SJCRH30 (cell line): ENCODE results near the gene ASTN2. TPM values are rescaled to one million over a fixed set of nuclear protein-coding genes. Genes with fewer than 3 reads are reported as not detected.

Experiments used
- DNase-seq, 2 experiments: peaks; one replicate each; pipeline ENCODE4 v3.0.0-alpha.2; 2015 to 2020
- H3K27ac ChIP-seq: fragments of 250-450 bp; sonication (Bioruptor Pico); 2 replicates; pipeline ENCODE4 v1.5.1; 2020; ENCODE audit warnings: mild to moderate bottlenecking, moderate library complexity
- H3K27me3 ChIP-seq: fragments of 250-450 bp; sonication (Bioruptor Pico); 2 replicates; pipeline ENCODE4 v1.5.1; 2020; ENCODE audit warnings: mild to moderate bottlenecking, moderate library complexity
- H3K36me3 ChIP-seq: fragments of 250-450 bp; sonication (Bioruptor Pico); 2 replicates; pipeline ENCODE4 v1.5.1; 2020; ENCODE audit warnings: mild to moderate bottlenecking, moderate library complexity
- H3K4me1 ChIP-seq: fragments of 250-450 bp; sonication (Bioruptor Pico); 2 replicates; pipeline ENCODE4 v1.5.1; 2020; ENCODE audit warnings: mild to moderate bottlenecking, moderate library complexity
- H3K4me3 ChIP-seq: fragments of 250-450 bp; sonication (Bioruptor Pico); 2 replicates; pipeline ENCODE4 v1.5.1; 2020; ENCODE audit warnings: mild to moderate bottlenecking, moderate library complexity
- H3K9me3 ChIP-seq: fragments of 250-450 bp; sonication (Bioruptor Pico); replicated peaks from 2 replicates; pipeline ENCODE4 v1.5.1; 2020; ENCODE audit warnings: mild to moderate bottlenecking, moderate library complexity
- total RNA-seq: library from RNA; depleted of rRNA; stranded (reverse); fragments of >200 nt; shearing (Covaris generic); gene quantifications from 2 replicates; pipeline ENCODE4 v1.2.3, GENCODE V29; 2014

The ASTN2 gene
- total RNA-seq, 1 experiment from 2014 or later = 19.8 TPM

DNA sequence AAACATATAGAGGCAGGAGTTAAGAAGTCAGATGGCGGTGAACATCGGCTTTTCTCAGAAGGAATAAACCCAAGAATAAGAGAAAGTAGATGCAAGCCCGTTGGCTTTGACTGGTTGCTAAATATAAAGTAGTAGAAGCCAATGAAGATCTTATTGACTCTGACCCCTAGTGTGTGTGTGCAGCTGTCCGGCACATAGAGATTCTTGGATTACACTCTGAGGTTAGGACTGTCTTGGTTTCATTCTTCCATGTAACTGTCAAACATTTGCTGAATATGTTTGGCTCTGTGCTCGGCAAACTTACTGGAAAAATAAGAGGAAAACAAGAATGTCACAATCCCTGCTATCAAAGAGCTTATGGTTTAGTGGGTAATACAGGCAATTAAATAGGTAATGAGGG lies 54.9 kb downstream of the ASTN2 start:
- peaks cover 4% of the 10 kb centered on the region; the same call in 1 of the 2 replicates for H3K36me3 ChIP-seq
- no peaks in the 10 kb centered on the region for H3K27me3 ChIP-seq
- no peak overlapping the region for H3K27ac ChIP-seq
- DNase-seq = peak; percentile 17 to 63
- H3K4me3 ChIP-seq = no peak overlapping the region
- H3K4me1 ChIP-seq = peaks cover 7% of the 10 kb centered on the region; the same call in 1 of the 2 replicates
- no peaks in the 10 kb centered on the region for H3K9me3 ChIP-seq

DNA sequence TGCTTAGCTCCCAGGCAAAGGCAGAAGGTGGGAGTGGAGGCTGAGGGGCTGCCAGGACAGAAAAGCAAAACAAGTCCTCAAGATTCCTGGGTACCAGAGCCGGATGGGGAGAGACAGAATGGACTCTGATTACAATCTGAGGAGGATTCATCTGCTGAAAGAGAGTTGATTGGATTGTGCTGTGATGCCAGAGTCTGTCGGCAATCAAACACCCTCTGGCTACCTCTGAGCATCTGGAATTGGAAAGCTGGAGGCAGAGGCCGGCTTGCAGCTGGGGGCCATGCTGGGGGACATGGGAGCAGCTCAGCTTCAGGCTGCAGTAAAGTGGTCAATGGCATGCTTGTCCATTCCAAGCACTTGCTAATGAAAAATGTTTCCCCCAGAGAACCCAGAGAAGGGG lies 59.3 kb downstream of the ASTN2 start:
- Histone ChIP-seq H3K4me3 (no peak overlapping the region), H3K27ac (no peak overlapping the region), H3K36me3 (peaks cover 4% of the 10 kb centered on the region; the same call in 1 of the 2 replicates), H3K9me3 (no peaks in the 10 kb centered on the region), H3K27me3 (no peaks in the 10 kb centered on the region), H3K4me1 (peaks cover 7% of the 10 kb centered on the region; the same call in 1 of the 2 replicates)
- no peak for DNase-seq

DNA sequence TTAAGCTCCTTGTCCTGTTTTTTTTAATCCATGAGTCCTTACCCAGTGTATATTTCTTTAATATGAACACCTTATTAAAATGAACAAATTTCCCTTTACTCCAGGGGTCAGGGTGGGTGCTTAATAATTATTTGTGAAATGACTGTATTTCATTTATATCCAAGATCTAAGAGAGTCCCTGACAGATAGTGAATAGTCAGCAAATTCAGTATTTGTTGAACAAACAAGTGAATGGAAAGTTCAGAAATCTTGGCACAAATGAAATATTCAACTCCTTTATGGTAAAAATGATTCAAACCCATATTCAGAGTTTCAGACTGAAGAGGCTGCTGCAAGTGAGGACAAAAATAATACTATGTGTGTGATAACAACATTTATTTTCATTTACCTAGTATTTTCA lies 59.9 kb downstream of the ASTN2 start:
- H3K9me3 ChIP-seq = no peaks in the 10 kb centered on the region
- DNase-seq = no peak
- no peaks in the 10 kb centered on the region for H3K27me3 ChIP-seq
- H3K4me1 ChIP-seq = peaks cover 5% of the 10 kb centered on the region; the same call in 1 of the 2 replicates
- peaks cover 4% of the 10 kb centered on the region; the same call in 1 of the 2 replicates for H3K36me3 ChIP-seq
- no peak overlapping the region for H3K27ac ChIP-seq
- H3K4me3 ChIP-seq = no peak overlapping the region

DNA sequence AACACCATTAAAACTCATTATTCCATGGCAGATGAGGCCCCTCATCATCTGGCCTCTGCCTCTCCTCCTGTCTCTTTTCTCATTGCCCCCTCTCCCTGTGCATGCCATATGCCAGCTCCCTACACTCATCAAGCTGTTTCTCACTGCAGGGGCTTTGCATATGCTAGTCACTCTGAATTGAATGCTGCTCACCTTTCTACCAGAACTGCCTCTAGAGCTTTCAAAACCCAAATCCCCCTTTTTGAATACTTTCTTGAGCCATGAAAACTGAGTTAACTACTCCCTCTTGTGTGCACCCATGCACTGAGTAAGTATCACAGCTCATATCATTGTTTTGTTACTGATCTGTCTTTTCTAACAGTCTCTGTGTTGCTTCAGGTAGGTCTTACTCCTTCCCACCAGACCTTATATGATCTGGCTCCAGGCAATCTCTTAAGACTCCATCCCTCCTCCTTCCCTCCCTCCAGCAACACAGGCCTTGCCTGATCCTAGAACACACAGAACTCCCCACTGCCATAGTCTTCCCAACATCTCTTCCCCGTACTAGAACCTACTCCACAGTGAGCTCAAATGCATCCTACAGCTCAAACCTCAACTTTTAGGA lies 60.5 kb downstream of the ASTN2 start:
- Histone ChIP-seq H3K4me1 (no peaks in the 10 kb centered on the region), H3K27me3 (no peaks in the 10 kb centered on the region), H3K27ac (no peak overlapping the region), H3K36me3 (peaks cover 4% of the 10 kb centered on the region; the same call in 1 of the 2 replicates), H3K4me3 (no peak overlapping the region), H3K9me3 (no peaks in the 10 kb centered on the region)
- DNase-seq = no peak

DNA sequence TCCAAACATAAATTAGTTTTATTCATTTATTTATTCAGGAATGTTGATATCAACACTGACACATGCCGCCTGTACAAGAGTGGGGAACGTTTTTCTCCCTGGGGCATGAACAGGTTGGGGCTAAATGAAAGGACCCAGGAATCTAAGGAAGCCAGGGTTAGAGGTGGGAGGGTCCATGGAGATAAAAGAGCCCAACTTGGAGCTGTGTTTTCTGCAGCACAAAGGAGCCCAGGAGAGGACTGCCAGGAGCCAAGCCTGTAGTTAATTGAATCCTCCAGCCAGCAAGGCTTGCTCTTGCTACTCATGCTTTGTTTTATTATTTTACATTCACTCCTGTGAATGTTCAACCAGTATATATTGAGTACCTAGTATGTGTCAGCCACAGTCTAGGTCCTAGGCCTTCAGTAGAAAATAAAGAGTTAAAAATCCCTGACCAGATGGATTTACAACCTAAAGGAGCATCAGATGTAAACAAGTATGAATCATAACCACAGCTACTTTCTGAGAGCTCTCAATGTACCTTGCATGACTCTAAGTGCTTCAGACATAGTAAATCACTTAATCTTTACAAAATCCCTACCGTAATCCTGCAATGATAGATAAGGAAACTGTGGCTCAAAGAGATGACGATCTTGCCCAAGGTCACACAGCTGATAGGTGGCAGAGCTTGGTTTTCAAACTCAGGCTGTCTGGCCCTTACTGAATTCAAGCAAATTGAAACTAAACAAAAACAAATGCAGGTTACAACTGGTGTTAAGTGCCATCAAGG lies 69.8 kb downstream of the ASTN2 start:
- no peak overlapping the region for H3K27ac ChIP-seq
- no peaks in the 10 kb centered on the region for H3K27me3 ChIP-seq
- H3K9me3 ChIP-seq = 0 out of 2 replicates have a peak, but pooled peaks cover 2% of the 10 kb centered on the region
- DNase-seq = peak; percentile 61 to 86
- H3K4me3 ChIP-seq = no peak overlapping the region
- H3K4me1 ChIP-seq = peaks cover 7% of the 10 kb centered on the region
- no peaks in the 10 kb centered on the region for H3K36me3 ChIP-seq

DNA sequence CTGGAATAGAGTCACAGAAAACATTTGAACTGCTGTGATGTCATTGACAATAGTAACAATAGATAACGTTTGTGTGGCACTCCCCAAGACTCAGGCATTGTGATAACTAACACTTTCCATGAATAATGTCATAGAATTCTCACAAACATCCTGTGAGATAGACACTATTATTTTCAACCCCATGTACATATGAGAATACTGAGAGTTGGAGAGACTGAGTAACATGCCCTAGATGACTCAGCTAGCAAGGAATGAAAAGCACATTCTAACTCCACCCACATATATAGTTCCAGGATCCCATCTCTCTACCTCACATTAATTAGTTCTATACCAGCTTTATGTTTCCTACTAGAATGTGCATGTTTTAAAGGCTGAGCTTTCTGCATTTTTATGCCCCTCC lies 71.4 kb downstream of the ASTN2 start:
- no peak overlapping the region for H3K27ac ChIP-seq
- H3K4me3 ChIP-seq = no peak overlapping the region
- no peaks in the 10 kb centered on the region for H3K27me3 ChIP-seq
- H3K9me3 ChIP-seq = 0 out of 2 replicates have a peak, but pooled peaks cover 2% of the 10 kb centered on the region
- no peaks in the 10 kb centered on the region for H3K36me3 ChIP-seq
- DNase-seq = no peak
- H3K4me1 ChIP-seq = peaks cover 7% of the 10 kb centered on the region

DNA sequence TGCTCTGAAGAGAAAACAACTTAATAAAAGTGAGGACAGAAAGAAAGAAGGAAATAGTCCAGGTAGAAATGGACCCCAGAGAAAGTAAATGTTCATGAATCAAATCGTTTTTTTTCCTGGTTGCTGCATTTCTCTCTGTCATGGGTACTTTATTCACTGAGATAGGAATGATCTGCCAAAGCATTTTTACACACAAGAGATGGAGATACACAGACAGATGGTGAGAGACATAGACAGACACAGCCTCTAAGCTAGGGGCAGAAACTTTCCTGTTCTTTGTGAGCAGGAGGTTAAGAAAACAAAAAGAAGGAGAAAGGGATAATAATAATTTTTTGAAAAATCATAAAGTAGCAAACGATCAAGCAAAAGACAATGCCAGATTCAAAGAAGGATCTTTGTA lies 73.7 kb downstream of the ASTN2 start:
- Histone ChIP-seq H3K36me3 (no peaks in the 10 kb centered on the region), H3K9me3 (0 out of 2 replicates have a peak, but pooled peaks cover 2% of the 10 kb centered on the region), H3K4me1 (peaks cover 7% of the 10 kb centered on the region), H3K27ac (no peak overlapping the region), H3K27me3 (no peaks in the 10 kb centered on the region), H3K4me3 (no peak overlapping the region)
- no peak for DNase-seq

DNA sequence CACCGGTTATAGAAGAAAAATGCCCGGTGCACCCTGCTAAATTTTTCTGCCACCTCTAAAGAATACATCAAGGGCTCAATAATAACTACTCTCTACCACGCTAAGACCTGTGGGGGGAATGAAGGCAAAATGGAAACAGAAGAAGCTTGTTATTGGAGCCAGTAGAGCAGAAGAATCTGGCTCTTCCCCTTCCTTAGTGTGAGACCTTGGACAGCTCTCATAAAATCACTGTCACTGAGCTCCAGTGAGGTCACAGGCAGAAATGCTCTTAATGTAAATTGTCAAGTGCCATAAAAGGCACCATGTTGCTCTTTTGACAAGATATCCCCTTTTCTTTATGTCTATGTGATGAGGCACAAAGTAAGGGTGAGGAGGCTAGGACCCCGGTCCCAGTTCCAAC lies 74.4 kb downstream of the ASTN2 start:
- DNase-seq = peak in 1 of 2 experiments; percentile 20
- H3K4me1 ChIP-seq = peaks cover 7% of the 10 kb centered on the region

DNA sequence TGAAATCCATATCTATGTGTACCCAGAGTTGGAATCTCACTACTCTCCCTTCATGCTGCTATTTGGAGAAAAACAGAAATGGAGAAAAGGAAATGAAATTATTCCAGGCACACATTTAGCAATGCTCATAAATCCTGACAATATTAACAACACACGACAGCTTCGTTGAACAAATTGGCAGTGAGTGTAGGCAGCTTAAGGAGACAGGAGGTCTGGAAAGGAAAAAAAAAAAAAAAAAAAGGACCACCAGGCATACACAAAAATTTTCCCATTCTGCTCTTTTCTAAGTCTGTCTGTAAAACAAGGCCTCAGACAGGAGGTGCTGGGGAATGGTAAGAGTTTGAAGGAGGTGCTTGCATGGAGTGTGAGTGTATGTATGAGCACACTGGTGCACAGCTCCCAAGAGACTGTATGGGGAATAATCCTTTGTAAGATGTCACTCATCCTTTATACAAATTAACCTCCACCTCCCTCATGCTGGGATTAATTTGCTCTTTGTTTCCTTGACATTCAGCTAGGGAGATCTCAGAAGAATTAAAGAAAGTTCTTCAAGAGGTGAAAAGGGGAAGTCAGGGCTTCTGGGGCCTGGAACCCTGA lies 78.9 kb downstream of the ASTN2 start:
- Histone ChIP-seq H3K4me3 (no peak overlapping the region), H3K4me1 (no peaks in the 10 kb centered on the region), H3K27ac (no peak overlapping the region), H3K9me3 (no peaks in the 10 kb centered on the region), H3K36me3 (no peaks in the 10 kb centered on the region), H3K27me3 (no peaks in the 10 kb centered on the region)
- DNase-seq = no peak

More for the DNA sequence above, 74.4 kb downstream of the ASTN2 start:
- Histone ChIP-seq H3K9me3 (0 out of 2 replicates have a peak, but pooled peaks cover 2% of the 10 kb centered on the region), H3K36me3 (no peaks in the 10 kb centered on the region), H3K27ac (no peak overlapping the region), H3K4me3 (no peak overlapping the region), H3K27me3 (no peaks in the 10 kb centered on the region)

DNA sequence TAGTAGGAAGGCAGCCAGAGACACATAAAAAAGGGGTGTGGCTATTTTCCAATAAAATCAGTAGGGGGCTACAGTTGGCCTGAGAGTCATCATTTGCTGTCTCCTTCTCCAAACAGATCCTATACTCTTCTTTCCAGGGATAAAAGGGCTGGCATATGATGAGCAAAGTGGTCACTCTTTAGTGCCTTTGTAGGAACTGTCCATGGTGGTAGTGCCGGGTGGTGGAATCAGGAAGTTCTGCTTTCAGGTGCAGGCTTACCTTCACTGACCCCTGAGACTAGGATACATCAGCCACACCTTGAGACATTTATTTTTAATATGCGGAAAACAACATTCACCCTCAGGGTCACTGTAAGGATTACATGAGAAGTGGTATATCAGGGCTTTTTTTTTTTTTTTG lies 80.8 kb downstream of the ASTN2 start:
- Histone ChIP-seq H3K27me3 (no peaks in the 10 kb centered on the region), H3K4me3 (no peak overlapping the region), H3K27ac (no peak overlapping the region), H3K36me3 (no peaks in the 10 kb centered on the region), H3K9me3 (no peaks in the 10 kb centered on the region), H3K4me1 (no peaks in the 10 kb centered on the region)
- peak; percentile 8 to 41 for DNase-seq

DNA sequence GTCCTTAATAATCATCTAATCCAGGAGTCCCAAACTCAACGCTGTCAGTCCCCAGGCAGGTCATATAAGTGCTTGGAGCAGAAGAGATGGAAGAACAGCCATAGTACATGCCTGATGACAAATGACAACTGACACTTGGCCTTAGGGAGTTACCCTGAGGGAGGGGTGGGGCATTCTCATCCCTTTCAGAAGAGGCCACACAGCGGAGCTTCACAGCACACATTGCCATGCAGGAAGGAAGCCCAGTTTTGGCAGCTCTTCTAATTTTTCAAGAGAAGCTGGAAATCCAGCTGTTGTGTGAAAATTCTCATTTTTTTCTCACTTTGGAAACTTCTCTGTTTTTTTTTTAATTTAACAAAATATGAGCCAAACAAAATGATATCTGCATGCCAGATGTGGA lies 89.0 kb downstream of the ASTN2 start:
- H3K27ac ChIP-seq = no peak overlapping the region
- H3K27me3 ChIP-seq = no peaks in the 10 kb centered on the region
- no peaks in the 10 kb centered on the region for H3K9me3 ChIP-seq
- no peaks in the 10 kb centered on the region; the same call in 1 of the 2 replicates for H3K4me1 ChIP-seq
- peak; percentile 12 to 22 for DNase-seq
- no peaks in the 10 kb centered on the region for H3K36me3 ChIP-seq
- no peak overlapping the region for H3K4me3 ChIP-seq

DNA sequence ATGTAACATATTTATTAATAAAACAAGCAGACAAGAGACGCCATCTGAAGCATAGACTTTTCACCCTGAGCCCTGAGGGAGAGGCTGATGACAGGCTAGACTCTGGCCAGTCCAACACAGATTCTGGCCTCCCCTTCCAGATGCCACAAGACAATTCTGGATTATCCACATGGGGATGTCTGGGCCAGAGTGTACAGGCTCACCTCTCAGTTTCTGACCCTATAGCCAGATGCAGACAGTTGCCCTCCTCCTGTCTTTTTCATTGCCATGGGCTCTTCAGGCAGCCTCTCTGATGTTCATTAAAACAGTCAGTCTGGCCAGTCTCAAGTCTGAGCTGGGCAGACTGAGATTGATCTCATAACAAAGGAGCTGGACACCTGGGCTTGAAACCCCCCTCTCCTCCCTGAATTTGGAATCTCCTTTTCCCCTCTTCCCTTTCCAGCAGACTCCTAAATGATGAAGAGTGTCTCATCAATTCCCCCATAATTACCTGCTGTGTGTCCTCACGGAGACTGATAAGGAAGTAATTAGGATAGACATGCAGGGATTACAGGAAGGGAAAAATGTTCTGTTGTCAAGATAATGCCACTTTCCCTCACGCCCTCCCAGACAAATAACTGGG lies 89.6 kb downstream of the ASTN2 start:
- no peak for DNase-seq
- H3K9me3 ChIP-seq = no peaks in the 10 kb centered on the region
- no peaks in the 10 kb centered on the region; the same call in 1 of the 2 replicates for H3K4me1 ChIP-seq
- no peaks in the 10 kb centered on the region for H3K36me3 ChIP-seq
- H3K27me3 ChIP-seq = no peaks in the 10 kb centered on the region
- H3K4me3 ChIP-seq = no peak overlapping the region
- H3K27ac ChIP-seq = no peak overlapping the region

DNA sequence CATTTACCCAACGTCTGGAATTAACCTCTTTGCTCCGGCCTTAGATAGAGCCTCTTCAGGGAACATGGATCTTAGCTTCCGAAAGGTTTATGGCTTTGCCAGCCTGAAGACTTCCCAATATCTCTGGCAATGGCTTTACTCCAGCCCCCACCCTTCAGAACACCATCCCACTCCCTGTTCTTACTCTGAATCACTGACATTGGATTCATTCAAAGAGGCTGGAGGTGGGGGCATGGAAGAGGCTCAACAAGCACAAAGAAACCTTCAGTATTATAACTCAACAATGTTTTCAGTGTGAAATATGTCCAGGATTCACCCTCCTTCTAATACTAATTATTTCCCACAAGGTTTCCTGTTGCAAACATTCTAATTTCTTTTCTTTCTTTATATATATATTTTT lies 91.5 kb downstream of the ASTN2 start:
- DNase-seq = no peak
- Histone ChIP-seq H3K9me3 (no peaks in the 10 kb centered on the region), H3K36me3 (no peaks in the 10 kb centered on the region), H3K4me3 (no peak overlapping the region), H3K27me3 (no peaks in the 10 kb centered on the region), H3K4me1 (no peaks in the 10 kb centered on the region; the same call in 1 of the 2 replicates), H3K27ac (no peak overlapping the region)

DNA sequence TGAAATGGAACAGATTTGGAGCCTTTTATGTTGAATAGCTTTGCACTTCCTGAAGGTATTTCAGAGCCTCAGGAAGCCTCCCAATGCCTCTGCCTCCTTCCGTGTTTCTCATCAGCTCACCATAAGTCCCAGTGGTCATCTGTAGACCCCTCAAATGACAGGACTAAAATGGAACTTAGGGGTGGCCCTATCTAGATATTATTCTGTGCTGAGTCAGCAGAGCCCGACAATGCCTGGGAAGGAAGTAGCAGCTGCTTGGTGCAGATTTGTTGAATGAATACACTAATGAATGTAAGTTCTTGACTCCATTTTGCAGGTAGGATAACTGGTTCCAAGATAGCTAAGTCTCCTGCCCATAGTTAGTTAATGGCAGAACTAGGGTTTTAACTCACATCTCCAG lies 97.7 kb downstream of the ASTN2 start:
- H3K4me3 ChIP-seq = no peak overlapping the region

DNA sequence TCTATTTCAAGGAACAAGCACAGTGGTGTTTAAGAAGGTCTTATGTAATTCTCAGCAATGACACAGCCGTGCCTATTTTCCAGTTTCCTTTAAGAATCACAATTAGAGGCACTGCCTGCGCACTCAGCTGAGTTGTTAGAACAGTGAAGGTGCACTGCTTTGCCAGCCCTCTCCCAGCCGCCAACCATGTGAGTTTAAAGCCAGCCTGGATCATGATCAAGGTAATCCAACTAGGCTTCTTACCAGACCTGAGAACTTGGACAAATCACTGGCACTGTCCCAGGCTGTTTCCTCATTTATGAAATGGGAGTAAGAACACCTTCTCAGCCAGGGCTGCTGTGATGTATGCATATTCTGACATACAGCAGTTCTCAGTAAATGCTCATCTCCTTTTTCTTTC lies 99.6 kb downstream of the ASTN2 start:
- Histone ChIP-seq H3K27ac (no peak overlapping the region), H3K9me3 (no peaks in the 10 kb centered on the region), H3K36me3 (no peaks in the 10 kb centered on the region), H3K27me3 (no peaks in the 10 kb centered on the region), H3K4me1 (no peaks in the 10 kb centered on the region), H3K4me3 (no peak overlapping the region)
- DNase-seq = no peak

More for the DNA sequence above, 97.7 kb downstream of the ASTN2 start:
- Histone ChIP-seq H3K27ac (no peak overlapping the region), H3K27me3 (no peaks in the 10 kb centered on the region), H3K36me3 (no peaks in the 10 kb centered on the region), H3K4me1 (no peaks in the 10 kb centered on the region; the same call in 1 of the 2 replicates), H3K9me3 (no peaks in the 10 kb centered on the region)
- no peak for DNase-seq
